Neural cell (in vitro differentiated cells): ENCODE results near the gene TMCC1.

Experiments
- CTCF ChIP-seq: fragments of 450-650 bp; IDR thresholded peaks from 2 replicates; pipeline ENCODE4 v1.5.1; 2014; ENCODE audit warnings: antibody characterized with exemption, mild to moderate bottlenecking, moderate library complexity; ENCODE audit not compliant: poor library complexity, severe bottlenecking
- EZH2 ChIP-seq: fragments of 200-600, 300-800 bp; shearing (Covaris generic), sonication (generic); IDR thresholded peaks from 2 replicates; pipeline ENCODE4 v1.6.1; 2014; ENCODE audit warnings: antibody characterized with exemption, low read length, borderline replicate concordance, mild to moderate bottlenecking; ENCODE audit not compliant: insufficient read depth, poor library complexity, severe bottlenecking
- RAD21 ChIP-seq: fragments of 450-650 bp; conservative IDR thresholded peaks from 2 replicates; pipeline ENCODE4 v1.6.1; 2014; ENCODE audit warnings: antibody characterized with exemption, mild to moderate bottlenecking, moderate library complexity
- SMC3 ChIP-seq: fragments of 450-650 bp; conservative IDR thresholded peaks from 2 replicates; pipeline ENCODE4 v1.6.1; 2014; ENCODE audit warnings: antibody characterized with exemption, mild to moderate bottlenecking, moderate library complexity; ENCODE audit not compliant: poor library complexity
- TAF1 ChIP-seq: IDR thresholded peaks from 2 replicates; pipeline ENCODE4 v1.6.1; 2012; ENCODE audit warnings: low read depth

- TF ChIP-seq CTCF, result no peak
- TF ChIP-seq SMC3, result no peak
- TF ChIP-seq TAF1, result no peak
- no peak for TF ChIP-seq EZH2
- TF ChIP-seq RAD21, result no peak
Measured at GRCh38 chr3:129616713-129617112, 276.8 kb downstream of the TMCC1 start.
